Daoy (cell line): ENCODE data around the gene DLX6. TPM values are rescaled to one million over a fixed set of nuclear protein-coding genes. Genes with fewer than 3 reads are reported as not detected.
A peak's percentile ranks its signal among the peaks of the same experiment; 100 is the strongest.
"Not testable (repeated sequence)": the region's sequence is repeated elsewhere in the genome, so short reads cannot be mapped to it uniquely, and the experiment has no call there.

ENCODE experiments used
- DNase-seq: peaks from one replicate; pipeline ENCODE4 v3.0.0-alpha.2; 2015; ENCODE audit warnings: low read depth
- total RNA-seq: library from RNA; depleted of rRNA; stranded (reverse); fragments of >200 nt; shearing (Covaris generic); gene quantifications from 2 replicates; pipeline ENCODE4 v1.2.3, GENCODE V29; 2014; rRNA removed

DLX6 gene
- total RNA-seq, 1 experiment from 2014 or later, result 1.8 TPM

- no peak for DNase-seq
Measured at GRCh38 chr7:97022491-97023306, 17.3 kb downstream of the DLX6 start.

DNA sequence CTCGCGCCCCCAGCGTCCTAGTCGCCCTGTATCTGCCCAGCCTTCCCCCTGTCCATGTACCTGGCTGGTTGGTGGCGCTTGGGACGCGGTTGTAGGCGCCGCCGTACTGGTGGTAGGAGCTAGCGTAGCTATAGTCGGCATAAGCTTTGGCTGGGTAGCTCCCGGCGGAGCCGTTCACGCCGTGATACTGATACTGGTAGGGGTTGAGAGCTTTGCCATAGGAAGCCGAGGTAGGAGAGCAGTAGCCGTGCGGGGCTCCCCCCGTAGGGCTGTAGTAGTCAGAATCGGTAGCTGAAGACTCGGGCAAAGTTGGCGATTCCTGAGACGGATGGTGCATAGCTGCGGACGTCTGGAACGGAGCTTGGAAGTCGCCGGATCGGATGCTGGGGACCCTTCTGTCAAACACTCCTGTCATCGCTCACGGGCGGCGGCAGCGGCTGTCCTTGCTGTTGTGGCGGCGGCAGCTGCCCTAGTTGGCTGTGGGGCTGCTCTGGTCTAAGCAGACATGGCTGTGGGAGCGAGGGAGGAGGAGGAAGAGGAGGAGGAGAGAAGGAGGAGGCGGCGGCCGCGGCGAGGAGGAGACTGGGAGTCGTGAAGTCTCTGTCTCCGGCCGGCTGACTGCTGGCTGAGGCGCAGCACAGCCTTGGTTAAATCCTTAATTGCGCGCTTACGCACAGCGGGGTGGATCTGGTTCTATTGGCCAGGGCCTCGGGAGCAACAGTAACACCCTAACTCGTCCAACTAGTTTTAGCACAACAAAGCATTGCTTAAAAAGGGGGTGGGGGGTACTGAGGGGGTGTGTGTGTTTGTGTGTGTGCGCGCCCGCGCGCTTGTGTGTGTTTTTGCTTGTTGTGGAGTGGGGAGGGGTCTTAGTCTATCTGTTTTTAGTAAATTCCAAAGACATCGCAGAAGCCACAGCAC, 19.1 kb downstream of the DLX6 start, which contains the start of gene DLX5:
Gene DLX5 (minus strand): TSS at position 623 of the 921 bp plus-strand sequence. CDS start 208 bp downstream, at position 415.
- DNase-seq, result peak; percentile 78

- no peak for DNase-seq
Measured at GRCh38 chr7:97025130-97025499, 19.8 kb downstream of the DLX6 start.

DNA sequence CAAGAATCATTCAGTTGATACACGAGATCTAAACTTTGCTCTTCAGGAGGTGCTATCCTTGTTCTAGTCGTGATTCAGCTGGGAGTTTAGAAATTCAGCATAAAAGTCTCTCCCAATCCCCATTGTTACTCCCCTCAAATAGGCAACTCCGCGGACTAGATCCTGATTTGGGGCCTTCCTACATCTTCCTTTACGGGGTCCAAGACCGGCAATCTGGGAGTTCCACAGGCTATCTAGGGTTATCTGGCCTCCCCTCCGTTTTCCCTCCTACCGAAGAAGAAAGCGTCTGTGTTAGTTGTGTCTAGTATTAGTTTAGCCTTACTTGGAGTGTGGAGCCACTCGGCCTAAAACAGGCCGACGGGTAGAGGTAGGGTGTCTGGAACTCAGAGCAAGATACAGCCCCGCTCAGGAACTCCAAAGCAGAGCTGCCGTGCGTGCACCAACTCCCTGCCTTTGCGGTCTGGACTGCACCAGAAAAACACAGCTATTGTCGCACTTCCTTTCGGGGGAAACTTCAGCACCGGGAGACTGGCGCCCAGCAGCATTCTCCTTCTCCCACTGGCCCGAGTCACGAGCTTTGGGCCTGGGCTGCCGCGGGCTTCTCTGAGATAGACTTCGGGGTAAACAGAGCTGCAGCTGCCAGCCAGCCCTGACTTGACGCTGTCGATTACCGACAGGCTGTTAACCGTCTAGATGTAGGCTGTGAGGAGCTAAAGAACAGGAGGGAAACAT, 20.8 kb downstream of the DLX6 start:
- DNase-seq, result no peak

- DNase-seq, result no peak
Measured at GRCh38 chr7:97026715-97027426, 21.5 kb downstream of the DLX6 start.

DNA sequence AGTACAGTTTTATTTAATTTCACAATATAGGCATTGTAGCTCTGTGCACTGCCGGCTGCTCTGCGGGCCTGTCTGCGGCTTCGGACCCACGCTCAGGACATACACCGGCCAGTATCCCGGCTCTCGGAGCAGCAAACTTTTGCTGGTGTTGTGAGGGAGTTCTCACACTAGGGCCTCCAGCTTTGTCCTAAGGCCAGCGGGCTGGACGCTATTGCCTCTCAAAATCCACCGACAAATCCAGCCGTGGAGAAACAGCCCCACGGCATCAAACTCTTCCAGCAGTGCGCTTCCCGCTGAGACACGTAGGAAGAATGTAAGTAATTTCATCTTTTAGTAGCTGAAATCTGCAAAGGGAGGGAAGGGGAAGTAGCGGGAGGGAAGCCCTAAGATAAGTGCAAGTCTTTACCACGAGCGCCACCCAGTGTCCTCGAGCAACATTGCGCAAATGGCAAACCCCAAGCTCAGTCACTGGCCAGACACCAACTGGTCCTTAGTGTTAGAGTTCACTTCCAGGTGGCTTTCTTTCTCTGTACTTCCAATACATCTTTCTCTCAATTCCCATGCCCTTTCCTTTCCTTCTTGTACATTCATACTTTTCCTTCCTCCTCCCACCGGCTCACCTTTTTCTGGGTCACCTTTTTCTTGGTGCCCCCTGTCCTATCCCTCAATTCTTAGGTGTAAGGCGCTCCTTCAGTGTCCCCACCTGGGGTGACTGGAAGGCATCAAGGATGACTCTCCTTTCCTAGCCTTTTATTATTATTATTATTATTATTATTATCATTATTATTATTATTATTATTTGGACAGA, 22.3 kb downstream of the DLX6 start:
- DNase-seq, result peak; percentile 82

GRCh38 chr7:97034213-97034852, 29.0 kb downstream of the DLX6 start:
- DNase-seq, result not testable (repeated sequence)

DNA sequence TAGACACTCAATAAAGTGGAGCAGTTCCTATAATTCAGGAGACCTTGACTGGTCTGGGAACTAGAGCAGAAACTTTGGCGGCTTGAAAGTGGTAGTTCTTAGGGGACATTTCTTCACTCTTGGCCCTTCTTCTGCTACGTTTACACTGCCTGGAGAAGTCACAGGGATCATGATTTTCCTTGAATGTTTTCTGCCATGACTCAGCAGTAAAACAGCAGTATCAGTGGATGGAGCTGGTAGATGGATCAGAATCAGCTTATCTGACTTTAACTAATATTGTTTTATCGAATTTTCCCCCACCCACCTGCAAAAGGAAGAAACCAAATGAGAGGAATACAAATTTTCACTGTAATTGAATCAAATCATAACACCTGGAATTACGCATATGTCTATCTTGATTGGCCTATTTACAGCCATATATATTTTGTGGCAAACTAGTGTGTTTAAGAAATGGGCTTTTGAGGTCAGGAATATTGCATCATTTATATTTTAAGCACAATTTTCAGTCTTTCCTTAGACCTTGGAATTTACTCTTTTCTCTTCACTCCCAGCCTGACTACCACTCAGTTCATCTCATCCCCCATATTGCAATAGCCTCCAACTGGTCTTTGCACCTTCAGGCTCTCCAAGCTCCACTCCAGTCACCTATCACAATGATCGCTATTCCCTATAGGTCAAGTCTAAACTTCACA, 34.2 kb downstream of the DLX6 start:
- no peak for DNase-seq

DNA sequence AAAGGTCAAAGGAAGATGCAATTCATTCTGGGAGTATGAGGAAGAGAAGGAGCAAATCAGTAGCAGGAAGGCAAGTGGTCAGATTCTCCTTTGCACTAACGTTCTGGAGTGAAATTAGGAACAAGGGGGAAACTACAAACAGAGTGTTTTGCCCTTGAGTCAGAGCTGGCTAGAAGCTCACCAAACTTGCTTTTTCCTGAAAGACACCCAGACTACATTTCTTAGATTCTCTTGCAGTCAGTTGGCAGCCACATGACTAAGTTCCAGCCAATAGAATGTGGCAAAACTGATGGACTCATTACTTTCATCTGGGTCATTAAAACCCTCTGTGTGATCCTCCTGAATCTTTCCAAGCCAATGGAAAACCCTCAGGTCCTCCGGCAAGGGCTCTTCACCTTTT, 37.9 kb downstream of the DLX6 start:
- DNase-seq, result no peak

Other genes starting within 250 kb of the DLX6 start
- 0.34 and 1.3 TPM in 2 replicates for gene DLX5, start 19.3 kb downstream of the DLX6 start, total RNA-seq
- 22.6 and 52.0 TPM in 2 replicates for gene SDHAF3, start 112.1 kb downstream of the DLX6 start, total RNA-seq